Upper lobe of left lung (tissue), 4 donors: ENCODE data around the gene SMAP2.

Experiments
- POLR2A ChIP-seq, 4 donors: fragments of 450-650 bp; IDR thresholded peaks; one replicate each; pipeline ENCODE4 v1.5.1; 2016 to 2017; ENCODE audit warnings: antibody characterized with exemption in 4 of 4, mild to moderate bottlenecking in 2 of 4
- POLR2AphosphoS5 ChIP-seq, 2 donors: sonication (generic); formaldehyde crosslinking; IDR thresholded peaks; one replicate each; pipeline ENCODE4 v1.5.1; 2017; ENCODE audit warnings: antibody characterized with exemption in 2 of 2
- TF ChIP-seq, protein P1 (sequence below), 6 experiments: fragments of 450-650 bp in 4 of 6; fragments of 200-600 bp in 2 of 6; sonication (generic) in 2 of 6; IDR thresholded peaks; one replicate each; pipeline ENCODE4 v1.5.1; 2016 to 2019; ENCODE audit warnings: antibody characterized with exemption in 6 of 6

GRCh38 chr1:40339420-40340323 lies 33.9 kb upstream of the SMAP2 start:
- TF ChIP-seq POLR2A (IDR thresholded peaks at IDR 0.05) (peak in 1 of 4 donors; percentile 35), POLR2AphosphoS5 (IDR thresholded peaks at IDR 0.05) (peak in 1 of 2 donors; percentile 24)
- TF ChIP-seq, protein P1, sequence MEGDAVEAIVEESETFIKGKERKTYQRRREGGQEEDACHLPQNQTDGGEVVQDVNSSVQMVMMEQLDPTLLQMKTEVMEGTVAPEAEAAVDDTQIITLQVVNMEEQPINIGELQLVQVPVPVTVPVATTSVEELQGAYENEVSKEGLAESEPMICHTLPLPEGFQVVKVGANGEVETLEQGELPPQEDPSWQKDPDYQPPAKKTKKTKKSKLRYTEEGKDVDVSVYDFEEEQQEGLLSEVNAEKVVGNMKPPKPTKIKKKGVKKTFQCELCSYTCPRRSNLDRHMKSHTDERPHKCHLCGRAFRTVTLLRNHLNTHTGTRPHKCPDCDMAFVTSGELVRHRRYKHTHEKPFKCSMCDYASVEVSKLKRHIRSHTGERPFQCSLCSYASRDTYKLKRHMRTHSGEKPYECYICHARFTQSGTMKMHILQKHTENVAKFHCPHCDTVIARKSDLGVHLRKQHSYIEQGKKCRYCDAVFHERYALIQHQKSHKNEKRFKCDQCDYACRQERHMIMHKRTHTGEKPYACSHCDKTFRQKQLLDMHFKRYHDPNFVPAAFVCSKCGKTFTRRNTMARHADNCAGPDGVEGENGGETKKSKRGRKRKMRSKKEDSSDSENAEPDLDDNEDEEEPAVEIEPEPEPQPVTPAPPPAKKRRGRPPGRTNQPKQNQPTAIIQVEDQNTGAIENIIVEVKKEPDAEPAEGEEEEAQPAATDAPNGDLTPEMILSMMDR (IDR thresholded peaks at IDR 0.05): no peak
